Esophagus squamous epithelium (tissue), 5 donors: ENCODE data around the gene PTPN13. TPM values are rescaled to one million over a fixed set of nuclear protein-coding genes. Genes with fewer than 3 reads are reported as not detected.

Experiments used
- DNase-seq: peaks from one replicate; lab custom pipeline; 2025; lab: John Stamatoyannopoulos, UW
- H3K27ac ChIP-seq, 4 donors: fragments of 200-600 bp; sonication (generic); one replicate each; pipeline ENCODE4 v1.5.1; 2016 to 2019; ENCODE audit warnings: mild to moderate bottlenecking in 1 of 4
- H3K27me3 ChIP-seq, 4 donors: fragments of 200-600 bp; sonication (generic); 1 replicate in 3 of 4; 2 replicates in 1 of 4; pipeline versions ENCODE4 v1.5.1 to v1.6.0; 2017 to 2021; ENCODE audit warnings: antibody characterized with exemption in 1 of 4
- H3K36me3 ChIP-seq, 3 donors: fragments of 200-600 bp; sonication (generic); one replicate each; pipeline ENCODE4 v1.5.1; 2016 to 2019
- H3K4me1 ChIP-seq, 3 donors: fragments of 200-600 bp; sonication (generic); one replicate each; pipeline ENCODE4 v1.5.1; 2017 to 2019
- H3K4me3 ChIP-seq, 4 donors: fragments of 200-600 bp; sonication (generic); 1 replicate in 3 of 4; 2 replicates in 1 of 4; pipeline ENCODE4 v1.5.1; 2016 to 2019; ENCODE audit warnings: mild to moderate bottlenecking in 2 of 4, moderate library complexity in 1 of 4
- H3K9me3 ChIP-seq, 3 donors: fragments of 200-600 bp; sonication (generic); one replicate each; pipeline ENCODE4 v1.5.1; 2016 to 2019
- POLR2A ChIP-seq, 4 donors: fragments of 450-650 bp; IDR thresholded peaks; one replicate each; pipeline ENCODE4 v1.6.1; 2017; ENCODE audit warnings: antibody characterized with exemption in 4 of 4, mild to moderate bottlenecking in 4 of 4, moderate library complexity in 3 of 4
- WGBS, 2 donors: methylation state at CpG; one replicate each; pipeline ENCODE4 v1.1.5; 2018; 5-methylcytosine and 5-hydroxymethylcytosine counted together
- intact Hi-C: fragments of 100-400 bp; cut with DNase I; formaldehyde crosslinking; loops from one replicate; pipeline ENCODE4 v1.15.0; 2022
- total RNA-seq, 4 donors: library from RNA; depleted of rRNA; stranded (reverse); fragments of >200 nt; gene quantifications; one replicate each; pipeline ENCODE4 v1.1.0, GENCODE V29; 2016
- TF ChIP-seq, protein P1 (sequence below), 6 experiments: fragments of 450-650 bp in 4 of 6; fragments of 200-600 bp in 2 of 6; sonication (generic) in 2 of 6; IDR thresholded peaks; one replicate each; pipeline ENCODE4 v1.5.1; 2016 to 2019; ENCODE audit warnings: antibody characterized with exemption in 6 of 6, mild to moderate bottlenecking in 4 of 6, moderate library complexity in 4 of 6
- donor health status: DM: yes; HTN: yes; CAD: no.

PTPN13 gene
- total RNA-seq, 4 donors from 2014 or later = 44.8 to 94.9 (median 66.7) TPM

DNA sequence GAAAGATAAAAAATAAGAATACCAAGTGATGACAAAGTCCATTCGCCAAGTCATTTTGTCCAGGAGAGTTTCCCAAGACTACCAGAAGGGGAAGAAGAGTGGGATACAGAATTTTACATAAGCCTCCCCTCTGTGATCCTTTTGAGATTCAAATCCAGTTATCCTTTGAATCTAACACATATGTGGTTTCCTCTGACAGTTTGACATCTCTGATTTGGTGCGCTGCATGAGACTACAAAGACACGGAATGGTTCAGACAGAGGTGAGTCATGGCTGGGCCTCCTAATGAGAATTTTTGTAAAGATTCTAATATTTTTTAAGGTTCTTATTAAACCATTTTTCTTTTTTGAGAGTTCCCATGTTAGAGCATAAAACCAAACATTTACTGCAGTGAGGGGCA is 216.7 kb downstream of the PTPN13 start:
- intact Hi-C loops = no loop called here
- TF ChIP-seq, protein P1, sequence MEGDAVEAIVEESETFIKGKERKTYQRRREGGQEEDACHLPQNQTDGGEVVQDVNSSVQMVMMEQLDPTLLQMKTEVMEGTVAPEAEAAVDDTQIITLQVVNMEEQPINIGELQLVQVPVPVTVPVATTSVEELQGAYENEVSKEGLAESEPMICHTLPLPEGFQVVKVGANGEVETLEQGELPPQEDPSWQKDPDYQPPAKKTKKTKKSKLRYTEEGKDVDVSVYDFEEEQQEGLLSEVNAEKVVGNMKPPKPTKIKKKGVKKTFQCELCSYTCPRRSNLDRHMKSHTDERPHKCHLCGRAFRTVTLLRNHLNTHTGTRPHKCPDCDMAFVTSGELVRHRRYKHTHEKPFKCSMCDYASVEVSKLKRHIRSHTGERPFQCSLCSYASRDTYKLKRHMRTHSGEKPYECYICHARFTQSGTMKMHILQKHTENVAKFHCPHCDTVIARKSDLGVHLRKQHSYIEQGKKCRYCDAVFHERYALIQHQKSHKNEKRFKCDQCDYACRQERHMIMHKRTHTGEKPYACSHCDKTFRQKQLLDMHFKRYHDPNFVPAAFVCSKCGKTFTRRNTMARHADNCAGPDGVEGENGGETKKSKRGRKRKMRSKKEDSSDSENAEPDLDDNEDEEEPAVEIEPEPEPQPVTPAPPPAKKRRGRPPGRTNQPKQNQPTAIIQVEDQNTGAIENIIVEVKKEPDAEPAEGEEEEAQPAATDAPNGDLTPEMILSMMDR (IDR thresholded peaks at IDR 0.05) = no peak
- TF ChIP-seq POLR2A (IDR thresholded peaks at IDR 0.05) = no peak
- no peak for DNase-seq
- Histone ChIP-seq H3K9me3 (peaks cover 0 to 2% (median 0%) of the 10 kb centered on the region in 3 donors), H3K27ac (no peak overlapping the region), H3K27me3 (no peaks in the 10 kb centered on the region), H3K4me3 (no peak overlapping the region), H3K4me1 (no peaks in the 10 kb centered on the region), H3K36me3 (peaks cover 0 to 96% (median 7%) of the 10 kb centered on the region in 3 donors)
- 83 to 91% methylated on average over 3 of the region's 3 CpGs for WGBS, 2 donors

DNA sequence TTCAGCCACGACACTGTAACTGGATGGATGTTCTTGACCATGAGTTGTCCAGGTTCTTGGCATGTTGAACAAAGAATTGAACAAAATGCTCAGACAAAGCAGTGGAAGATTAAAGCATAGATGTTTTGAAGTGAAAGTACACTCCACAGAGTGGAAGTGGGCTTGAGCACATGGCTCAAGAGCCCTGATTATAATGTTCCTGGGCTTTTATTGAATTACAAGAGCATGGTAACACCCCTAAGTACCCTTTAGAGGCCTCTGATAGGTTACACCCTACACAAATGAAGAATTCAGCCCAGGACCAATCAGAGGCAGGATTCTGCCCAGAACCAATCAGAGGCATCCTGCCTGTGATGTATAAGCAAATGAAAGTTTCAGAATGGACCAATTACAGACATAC is 221.5 kb downstream of the PTPN13 start:
- intact Hi-C loops = no loop called here
- DNase-seq = no peak
- peak overlapping the region in 3 of 4 donors; percentile 24 to 59 (median 47) for H3K27ac ChIP-seq

DNA sequence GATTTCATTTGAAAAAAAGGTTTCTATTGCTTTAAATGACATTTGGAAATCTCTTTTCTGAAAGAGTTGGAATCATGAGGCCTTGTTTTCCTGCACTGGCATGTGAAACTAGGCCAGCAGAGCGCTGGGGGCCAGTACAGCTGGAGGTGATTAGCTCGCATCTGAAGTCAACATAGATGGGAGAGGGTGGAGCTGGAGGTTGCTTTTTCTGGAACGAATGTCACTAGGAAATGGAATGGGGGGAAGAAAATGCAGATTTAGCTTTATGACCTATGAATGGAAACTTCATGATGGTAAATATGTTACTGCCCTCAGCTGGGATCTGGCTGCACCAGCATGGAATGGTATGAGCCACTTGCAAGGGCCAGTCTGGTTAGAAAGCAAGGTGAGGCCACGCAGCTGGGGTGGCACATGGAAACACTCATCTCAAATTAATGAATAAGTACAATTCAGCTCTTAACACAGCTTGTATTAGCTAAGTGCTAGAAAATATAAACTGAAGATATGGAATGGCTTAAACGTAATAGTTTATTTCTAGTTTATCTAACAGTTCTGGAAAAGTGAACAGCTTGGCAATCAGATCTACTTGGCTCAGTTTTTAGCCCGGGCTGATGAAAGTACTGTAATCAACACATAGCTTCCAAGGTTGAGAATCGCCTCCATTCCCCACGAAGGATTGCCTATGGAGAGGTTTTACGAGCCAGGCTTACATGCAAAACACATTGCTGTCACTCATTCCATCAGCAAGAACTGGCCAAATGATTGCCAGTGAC is 222.6 kb downstream of the PTPN13 start:
- 76 to 77% methylated on average over 9 of the region's 9 CpGs for WGBS, 2 donors
- Histone ChIP-seq H3K4me3 (no peak overlapping the region), H3K9me3 (peaks cover 0 to 2% (median 0%) of the 10 kb centered on the region in 3 donors), H3K27me3 (no peaks in the 10 kb centered on the region), H3K4me1 (no peaks in the 10 kb centered on the region), H3K36me3 (peaks cover 0 to 44% (median 0%) of the 10 kb centered on the region in 3 donors), H3K27ac (peak overlapping the region in 3 of 4 donors; percentile 38 to 59 (median 47))
- intact Hi-C loops = no loop called here
- DNase-seq = no peak
- no peak for TF ChIP-seq POLR2A (IDR thresholded peaks at IDR 0.05)
- TF ChIP-seq, protein P1 (IDR thresholded peaks at IDR 0.05) = no peak

More for the DNA sequence above, 221.5 kb downstream of the PTPN13 start:
- no peak overlapping the region for H3K4me3 ChIP-seq
- 93 to 100% methylated on average over 1 of the region's 1 CpG for WGBS, 2 donors
- TF ChIP-seq POLR2A (IDR thresholded peaks at IDR 0.05) = no peak
- TF ChIP-seq, protein P1 (IDR thresholded peaks at IDR 0.05) = no peak
- no peaks in the 10 kb centered on the region for H3K4me1 ChIP-seq
- H3K27me3 ChIP-seq = no peaks in the 10 kb centered on the region
- H3K9me3 ChIP-seq = peaks cover 0 to 2% (median 0%) of the 10 kb centered on the region in 3 donors
- peaks cover 0 to 54% (median 0%) of the 10 kb centered on the region in 3 donors for H3K36me3 ChIP-seq

DNA sequence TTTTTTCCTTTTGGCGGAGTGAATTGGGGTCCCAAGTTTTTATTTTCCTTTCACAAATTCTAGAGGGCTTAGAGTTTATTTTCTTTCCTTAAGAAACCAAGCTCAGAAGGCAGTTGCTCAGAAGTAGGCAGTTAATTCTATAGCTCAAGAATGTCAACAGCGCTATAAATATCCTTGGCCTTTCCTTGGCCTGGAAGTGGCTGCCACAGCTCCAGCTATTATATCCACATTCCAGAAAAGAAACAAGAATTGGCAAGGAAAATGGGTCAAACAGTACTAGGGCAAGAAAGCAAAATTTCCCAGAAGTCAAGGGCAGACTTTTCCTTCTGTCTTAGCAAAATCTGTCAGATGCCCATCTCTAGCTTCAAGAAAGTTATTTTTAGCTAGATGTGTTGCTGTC is 224.1 kb downstream of the PTPN13 start:
- H3K4me1 ChIP-seq = no peaks in the 10 kb centered on the region
- H3K27me3 ChIP-seq = no peaks in the 10 kb centered on the region
- 91 to 96% methylated on average over 2 of the region's 2 CpGs for WGBS, 2 donors
- intact Hi-C loops = no loop called here
- H3K9me3 ChIP-seq = peaks cover 0 to 2% (median 0%) of the 10 kb centered on the region in 3 donors
- TF ChIP-seq, protein P1 (IDR thresholded peaks at IDR 0.05) = no peak
- no peak for TF ChIP-seq POLR2A (IDR thresholded peaks at IDR 0.05)
- H3K36me3 ChIP-seq = peaks cover 0 to 46% (median 0%) of the 10 kb centered on the region in 3 donors
- DNase-seq = no peak
- H3K27ac ChIP-seq = no peak overlapping the region
- no peak overlapping the region for H3K4me3 ChIP-seq

DNA sequence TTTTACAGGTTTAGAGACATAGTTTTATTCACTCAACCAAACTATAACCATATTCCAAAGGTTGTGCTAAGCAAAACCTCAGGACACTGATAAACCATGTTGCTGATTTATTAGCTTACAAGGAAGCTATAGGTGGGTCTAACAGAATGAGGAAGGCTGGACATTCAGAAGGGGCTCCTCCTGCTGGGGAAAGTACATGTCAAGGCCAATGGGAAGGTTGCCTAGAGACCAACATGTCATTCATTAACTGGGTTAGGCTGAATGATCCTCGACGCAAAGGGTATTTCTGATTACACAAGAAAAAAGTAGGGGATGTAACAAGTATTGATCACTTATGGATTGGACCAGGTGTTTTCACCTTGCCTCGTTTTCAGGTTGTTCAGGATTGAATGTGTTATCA is 224.7 kb downstream of the PTPN13 start:
- H3K4me1 ChIP-seq = no peaks in the 10 kb centered on the region
- H3K36me3 ChIP-seq = peaks cover 0 to 46% (median 0%) of the 10 kb centered on the region in 3 donors
- no peak for DNase-seq
- H3K27ac ChIP-seq = no peak overlapping the region
- intact Hi-C loops = no loop called here
- H3K4me3 ChIP-seq = no peak overlapping the region
- H3K27me3 ChIP-seq = no peaks in the 10 kb centered on the region
- H3K9me3 ChIP-seq = peaks cover 0 to 2% (median 0%) of the 10 kb centered on the region in 3 donors
- TF ChIP-seq, protein P1 (IDR thresholded peaks at IDR 0.05) = no peak
- TF ChIP-seq POLR2A (IDR thresholded peaks at IDR 0.05) = no peak
- WGBS, 2 donors = 88 to 91% methylated on average over 3 of the region's 3 CpGs
